Raji (cell line): ENCODE results near the gene MPP1.
A peak's percentile ranks its signal among the peaks of the same experiment; 100 is the strongest.

Source experiments
- POLR2A ChIP-seq: IDR thresholded peaks from 2 replicates; pipeline ENCODE4 v1.6.1; 2011; ENCODE audit warnings: low read depth, low read length, control low read depth; ENCODE audit not compliant: insufficient read depth

Gene MPP1

DNA sequence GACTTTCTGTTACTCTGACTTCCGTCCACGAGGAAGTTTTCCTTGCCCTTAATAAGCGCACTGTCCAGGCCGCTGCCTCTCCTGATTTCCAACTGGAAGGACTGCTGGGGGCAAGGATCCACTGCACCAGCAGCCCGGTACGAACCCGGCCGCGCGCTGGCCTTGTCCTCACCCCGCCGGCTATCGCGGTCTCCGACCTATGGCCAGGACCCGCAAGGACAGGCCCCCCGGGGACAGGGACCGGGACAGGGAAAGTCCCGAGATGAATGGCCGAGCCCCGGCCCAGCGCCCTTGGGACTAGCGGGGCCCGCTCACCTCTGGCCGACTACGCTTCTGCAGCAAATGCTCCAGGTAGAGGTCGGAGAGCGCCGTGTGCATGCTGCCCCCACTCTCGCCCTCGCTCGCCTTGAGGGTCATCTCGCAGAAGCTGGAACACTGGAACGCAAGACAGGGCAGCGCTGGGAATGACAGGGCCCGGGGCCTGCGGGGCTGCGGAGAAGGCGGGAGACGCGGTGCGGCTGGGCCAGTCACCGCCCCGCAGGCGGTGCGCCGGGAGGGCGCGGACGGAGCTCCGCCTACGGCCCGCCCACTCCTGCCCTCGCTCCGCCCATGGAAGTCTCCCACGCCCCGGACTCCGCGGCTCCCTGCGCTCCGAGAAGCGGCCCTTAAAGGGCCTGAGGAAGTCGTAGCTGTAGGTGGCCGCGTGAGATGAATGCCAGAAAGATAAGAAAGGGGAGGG lies at the start of gene MPP1:
TSS of gene MPP1 (minus strand) at position 529 of the 739 bp plus-strand sequence. CDS start at position 417, 112 bp downstream.
- no peak for TF ChIP-seq POLR2A

DNA sequence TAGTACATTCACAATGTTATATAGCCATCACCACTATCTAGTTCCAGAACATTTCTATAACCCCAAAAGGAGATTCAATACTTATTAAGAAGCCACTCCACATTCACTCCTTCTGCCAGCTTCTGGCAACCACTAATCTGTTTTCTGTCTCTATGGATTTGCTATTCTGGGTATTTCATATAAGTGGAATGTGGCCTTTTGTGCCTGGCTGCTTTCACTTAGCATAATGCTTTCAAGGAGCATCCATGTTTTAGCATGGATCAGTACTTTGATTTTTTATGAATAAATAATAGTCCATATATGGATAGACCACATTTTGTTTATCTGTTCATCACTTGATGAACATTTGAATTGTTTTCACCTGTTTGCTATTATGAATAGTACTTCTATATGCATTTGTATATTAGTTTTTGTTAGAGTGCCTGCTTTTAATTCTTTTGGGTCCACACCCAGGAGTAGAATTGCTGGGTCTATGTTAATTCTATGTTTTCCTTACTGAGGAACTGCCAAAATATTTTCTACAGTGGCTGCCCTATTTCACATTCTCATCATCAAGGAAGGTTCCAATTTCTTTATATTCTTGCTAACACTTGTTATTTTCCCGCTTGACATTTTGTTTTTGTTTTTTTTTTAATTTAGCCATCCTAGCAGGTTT lies 45.8 kb upstream of the MPP1 start:
- no peak for TF ChIP-seq POLR2A

DNA sequence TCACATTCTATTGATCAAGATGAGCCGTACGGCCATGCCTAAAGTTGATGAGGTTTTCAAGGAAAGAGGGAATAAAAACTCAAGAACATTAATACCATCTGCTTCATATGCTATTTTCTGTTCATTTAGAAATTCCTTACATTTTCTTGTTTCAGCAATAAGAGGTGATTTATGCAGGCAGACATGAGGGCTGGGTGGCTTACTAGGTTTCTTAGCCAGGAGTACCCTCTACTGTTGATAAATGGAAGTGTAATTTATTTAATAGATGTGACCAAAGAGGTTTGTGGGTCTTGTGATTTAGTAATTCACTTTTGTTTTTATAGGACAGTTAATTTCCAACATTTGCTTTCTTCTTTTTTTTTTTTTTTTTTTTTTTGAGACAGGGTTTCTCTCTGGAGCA lies 35.6 kb upstream of the MPP1 start:
- TF ChIP-seq POLR2A = no peak

DNA sequence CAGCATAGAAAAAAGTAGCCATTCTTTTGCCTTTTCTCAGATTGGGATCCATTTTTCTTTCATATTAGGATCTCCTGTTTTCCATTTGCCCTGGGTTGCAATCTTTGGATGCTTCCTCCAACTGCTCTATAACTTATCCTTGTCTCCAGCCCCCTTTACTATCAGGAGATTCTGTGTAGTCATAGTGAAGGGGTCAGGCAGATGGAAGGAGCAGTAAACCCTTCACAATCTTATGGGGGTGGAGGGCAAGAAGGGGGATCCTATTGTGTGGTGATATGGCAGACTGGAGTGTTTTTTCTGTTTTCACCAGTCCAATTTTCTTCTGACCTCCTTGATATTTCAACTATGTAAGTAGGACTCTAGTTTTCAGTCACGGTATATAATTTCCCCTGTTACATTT lies 30.9 kb upstream of the MPP1 start:
- no peak for TF ChIP-seq POLR2A

DNA sequence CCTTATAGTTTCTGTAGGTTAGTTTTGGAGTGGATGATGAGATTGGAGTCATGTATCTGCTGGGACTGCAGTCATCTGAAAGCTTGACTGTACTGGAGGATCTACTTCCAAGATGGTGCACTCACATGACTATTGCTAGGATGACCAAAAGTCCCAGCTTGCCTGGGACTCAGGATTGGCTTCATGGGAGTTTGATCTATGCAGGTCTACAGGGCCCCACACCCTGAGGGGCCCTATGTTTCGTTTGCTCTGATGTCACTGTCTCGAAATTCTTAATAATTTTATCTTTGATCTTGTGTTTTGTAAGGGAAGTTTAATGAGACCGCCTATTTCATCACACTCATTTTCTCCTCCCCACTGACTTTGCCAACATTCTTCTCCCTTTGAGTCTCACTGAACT lies 29.3 kb upstream of the MPP1 start, which contains the start of gene SMIM9:
TSS of gene SMIM9 (minus strand) at position 101 of the 400 bp plus-strand sequence. CDS start 3,806 bp downstream, outside the sequence.
- TF ChIP-seq POLR2A = no peak

DNA sequence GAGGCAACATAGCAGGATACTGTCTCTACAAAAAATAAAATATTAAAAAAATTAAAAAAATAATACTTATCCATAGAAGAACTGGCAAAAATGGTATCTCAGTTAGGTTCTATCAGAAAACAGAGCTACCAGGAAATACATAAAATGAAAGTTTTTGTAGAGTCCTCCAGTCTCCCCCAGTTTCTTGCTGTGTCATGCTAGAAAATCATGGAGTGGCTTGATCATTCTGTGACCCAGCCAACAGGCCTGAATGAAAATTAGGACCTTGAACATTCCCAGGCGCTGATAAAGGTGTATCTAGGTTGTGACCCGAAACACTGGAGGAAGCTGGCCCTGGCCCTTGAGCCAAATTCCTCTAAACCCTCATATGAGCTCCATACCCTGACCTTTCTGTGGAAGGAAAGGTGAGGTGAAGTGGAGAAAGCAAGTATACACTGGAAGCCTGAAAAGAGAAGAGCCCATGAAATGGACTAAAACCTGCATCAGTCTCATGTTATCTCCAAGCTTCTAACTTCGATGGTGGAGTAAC lies 28.5 kb upstream of the MPP1 start:
- no peak for TF ChIP-seq POLR2A

DNA sequence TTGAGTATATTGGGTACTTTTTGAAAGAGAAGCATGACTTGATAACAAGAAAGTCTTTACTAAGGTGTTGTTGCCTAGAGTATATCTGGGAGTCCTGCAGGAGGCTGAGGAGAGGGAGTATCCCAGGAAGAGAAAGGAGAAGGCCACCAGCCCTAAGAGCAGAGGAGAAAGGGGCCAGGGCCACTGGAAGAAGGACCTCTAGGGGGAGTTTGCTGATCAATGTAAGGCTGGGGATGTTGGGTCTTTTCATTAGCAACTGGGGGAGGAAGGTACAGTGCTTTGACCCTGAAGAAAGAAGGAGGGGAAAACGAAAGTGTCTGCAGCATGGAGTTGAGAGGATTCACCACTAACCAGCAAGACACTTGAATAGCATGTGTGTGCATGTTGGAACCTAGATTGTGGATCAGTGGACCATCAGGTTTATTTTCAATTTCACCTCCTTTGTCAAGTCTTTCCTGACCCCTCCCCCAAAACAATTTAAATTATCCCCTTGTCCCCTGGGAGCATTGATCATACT lies 24.7 kb upstream of the MPP1 start:
- TF ChIP-seq POLR2A = no peak

DNA sequence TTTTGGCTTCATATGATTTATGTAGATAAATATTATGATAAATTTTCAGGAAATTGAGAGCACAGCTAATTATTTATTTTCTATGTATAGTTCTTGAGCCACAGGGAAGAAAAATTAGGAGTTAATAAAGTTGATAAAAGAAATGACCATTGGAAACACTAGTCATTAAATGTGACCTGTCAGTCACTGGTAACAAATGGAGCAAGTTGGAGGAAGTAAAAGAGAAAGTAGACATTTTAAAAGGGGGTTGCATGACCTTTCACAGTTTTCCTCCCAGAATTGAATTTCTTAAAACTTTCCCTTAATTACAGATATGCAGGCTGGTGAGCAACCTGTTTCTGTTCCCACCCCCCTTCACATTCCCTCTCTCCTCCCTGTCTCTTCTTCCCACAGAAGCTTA lies 23.8 kb upstream of the MPP1 start:
- no peak for TF ChIP-seq POLR2A

DNA sequence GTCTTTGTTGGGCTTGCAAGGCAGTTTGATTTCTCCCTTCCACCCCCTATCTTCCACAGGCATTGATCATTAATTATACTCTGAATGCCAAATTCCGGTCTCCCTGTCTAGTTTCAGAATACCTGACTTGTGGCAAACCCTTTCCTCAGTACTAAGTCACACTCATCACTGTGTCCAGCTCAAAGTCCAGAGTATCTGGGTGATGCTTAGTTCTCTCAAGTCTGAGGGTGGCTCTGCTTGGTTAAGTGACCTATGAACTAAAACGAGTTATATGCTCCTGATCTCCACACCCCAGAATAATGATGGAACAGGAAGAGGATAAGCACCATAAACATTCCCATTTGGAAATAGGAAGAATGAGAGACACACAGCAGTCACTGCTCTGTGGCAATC lies 22.7 kb upstream of the MPP1 start:
- no peak for TF ChIP-seq POLR2A

DNA sequence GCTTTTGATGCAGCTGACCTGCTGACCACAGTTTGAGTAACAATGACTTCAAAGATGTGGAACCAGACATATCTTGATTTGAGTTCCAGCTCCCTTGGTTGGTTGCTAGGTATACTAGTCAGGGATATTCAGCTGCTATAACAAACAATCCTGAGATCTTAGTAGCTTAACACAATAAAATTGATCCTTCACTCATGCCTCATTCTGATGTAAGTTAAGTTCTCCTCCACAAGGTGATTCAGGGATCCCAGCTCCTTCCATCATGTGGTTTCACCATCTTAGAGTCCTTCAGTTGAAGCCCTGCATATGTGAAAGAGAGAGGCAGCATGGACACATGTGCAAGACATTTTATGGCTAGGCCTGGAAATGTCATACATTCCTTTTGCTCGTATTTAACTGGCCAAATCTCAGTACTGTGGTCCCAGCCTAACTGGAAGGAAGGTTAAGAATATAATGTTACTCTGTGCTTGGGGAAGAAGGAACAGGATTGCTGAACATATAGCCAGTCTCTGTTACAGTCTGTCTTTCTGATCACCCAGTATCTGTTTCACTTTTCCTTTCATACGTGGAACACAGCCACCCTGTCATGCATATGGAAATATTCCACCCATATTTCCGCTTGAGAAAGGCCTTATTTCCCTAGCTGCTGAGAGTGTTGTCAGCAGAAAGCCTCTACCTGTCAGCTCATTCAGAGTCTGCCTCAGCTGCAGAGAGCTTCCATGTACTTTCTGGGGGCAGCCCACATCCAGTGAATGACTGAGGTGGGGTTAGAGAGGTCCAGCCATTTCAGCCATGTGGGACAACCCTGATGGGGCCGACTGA lies 22.1 kb upstream of the MPP1 start:
- peak; percentile 44; the same call in 1 of the 2 replicates for TF ChIP-seq POLR2A

DNA sequence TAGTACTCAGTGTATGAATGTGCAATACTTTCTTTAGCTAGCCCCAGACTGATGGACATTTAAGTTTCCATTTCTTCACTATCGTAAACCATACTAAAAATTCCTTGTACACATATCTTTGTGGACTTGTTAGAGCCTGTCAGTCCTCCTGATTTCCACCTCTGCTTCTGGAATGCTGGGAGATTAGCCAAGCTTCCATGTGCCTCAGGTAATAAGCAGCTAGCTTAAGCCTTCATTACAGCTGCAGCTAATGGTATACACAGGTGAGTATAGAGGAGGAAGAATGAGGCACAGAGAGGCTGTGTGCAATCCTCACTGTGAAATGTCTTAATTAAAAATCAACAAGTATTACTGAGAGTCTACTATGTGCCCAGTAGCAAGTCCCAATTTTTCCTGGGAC lies 19.4 kb upstream of the MPP1 start:
- TF ChIP-seq POLR2A = no peak

DNA sequence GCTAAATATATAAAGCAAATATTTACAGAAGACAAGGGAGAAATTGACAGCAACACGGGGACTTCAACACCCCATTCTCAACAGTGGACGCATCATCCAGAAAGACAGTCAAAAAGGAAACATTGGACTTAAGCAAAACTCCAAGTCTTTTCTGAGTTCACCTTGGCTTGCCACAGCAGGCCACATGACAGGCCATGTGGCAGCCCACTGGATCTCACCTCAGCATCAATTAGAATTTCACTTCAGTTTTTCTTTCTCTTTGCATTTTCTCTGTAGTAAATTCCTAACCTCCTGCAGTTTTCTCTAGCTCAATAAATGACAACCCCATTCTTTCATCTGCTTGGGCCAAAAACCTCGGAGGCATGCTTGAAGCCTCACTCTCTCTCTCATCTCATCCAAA lies 16.7 kb upstream of the MPP1 start:
- TF ChIP-seq POLR2A = no peak

DNA sequence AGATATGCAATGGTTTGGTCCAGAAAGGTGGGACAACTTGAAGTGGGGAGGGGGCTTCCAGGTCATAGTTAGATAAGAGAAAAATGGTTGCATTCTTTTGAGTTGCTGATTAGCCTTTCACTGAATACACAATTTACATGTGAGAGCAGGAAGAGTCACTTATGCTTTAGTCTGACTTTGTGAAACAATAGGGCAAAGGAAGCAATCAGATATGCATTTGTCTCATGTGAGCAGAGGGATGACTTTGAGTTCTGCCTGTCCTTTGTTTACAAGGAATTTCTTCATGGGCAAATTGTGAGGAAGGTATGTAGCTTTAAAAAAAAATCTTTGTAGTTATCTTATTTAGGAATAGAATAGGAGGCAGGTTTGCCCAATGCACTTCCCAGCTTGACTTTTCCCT lies 16.2 kb upstream of the MPP1 start:
- TF ChIP-seq POLR2A = no peak

DNA sequence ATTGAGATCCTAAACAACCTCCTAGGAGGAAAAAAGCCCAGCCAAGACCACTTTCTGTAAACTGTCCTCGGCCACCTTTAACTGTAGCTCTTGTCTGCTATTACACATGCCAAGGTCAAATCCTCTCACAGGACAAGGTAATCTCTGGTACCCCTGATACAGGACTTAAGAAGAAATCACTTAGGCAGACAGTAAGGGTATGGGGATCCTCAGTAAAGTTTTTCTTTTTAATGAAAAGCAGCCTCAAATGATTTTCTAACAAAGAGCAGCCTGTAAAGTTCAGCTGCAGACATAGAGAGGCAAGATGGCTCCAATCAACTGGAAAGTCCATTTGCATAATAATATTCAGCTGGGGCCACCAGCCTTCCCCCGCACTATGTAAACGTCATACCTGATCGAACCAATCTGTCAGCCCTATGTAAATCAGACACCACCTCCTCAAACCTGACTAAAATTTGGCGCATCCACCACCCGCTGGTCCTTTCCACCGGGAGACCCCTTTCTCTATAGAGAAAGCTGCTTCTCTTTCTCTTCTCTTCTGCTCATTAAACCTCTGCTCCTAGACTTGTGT lies 14.6 kb upstream of the MPP1 start:
- TF ChIP-seq POLR2A = peak; percentile 17; the same call in 1 of the 2 replicates
